CD8-positive, alpha-beta memory T cell (primary cell): ENCODE results near the gene TRIM63. TPM values are rescaled to one million over a fixed set of nuclear protein-coding genes. Genes with fewer than 3 reads are reported as not detected.
A peak's percentile ranks its signal among the peaks of the same experiment; 100 is the strongest.

Experiments used
- CTCF ChIA-PET: fragments of 350-600 bp; sonication (Branson Sonifier 250); formaldehyde crosslinking; loops from one replicate; lab custom pipeline; 2021; ENCODE audit warnings: antibody characterized with exemption; lab: Charles Lee
- POLR2A ChIA-PET: fragments of 350-600 bp; sonication (Branson Sonifier 250); formaldehyde crosslinking; loops from one replicate; lab custom pipeline; 2021; ENCODE audit warnings: antibody characterized with exemption; lab: Charles Lee
- DNase-seq, 5 donors: peaks; one replicate each; pipeline versions ENCODE4 v3.0.0 to v3.0.0-alpha.2; 2020 to 2022; ENCODE audit warnings: mixed read lengths in 1 of 5
- H3K27ac ChIP-seq: one replicate; pipeline ENCODE4 v1.7.0; 2013; ENCODE audit warnings: low read depth, mild to moderate bottlenecking, low read length, moderate library complexity
- H3K27me3 ChIP-seq: 2 replicates; pipeline ENCODE4 v1.7.0; 2013; ENCODE audit warnings: low read length, mild to moderate bottlenecking; ENCODE audit not compliant: insufficient read depth, poor library complexity, severe bottlenecking
- H3K36me3 ChIP-seq: 2 replicates; pipeline ENCODE4 v1.7.0; 2013; ENCODE audit warnings: mild to moderate bottlenecking, low read length, moderate library complexity; ENCODE audit not compliant: insufficient read depth
- H3K4me1 ChIP-seq: 2 replicates; pipeline ENCODE4 v1.7.0; 2013; ENCODE audit warnings: mild to moderate bottlenecking, low read length, moderate library complexity; ENCODE audit not compliant: insufficient read depth
- H3K4me3 ChIP-seq: 2 replicates; pipeline ENCODE4 v1.7.0; 2013; ENCODE audit warnings: mild to moderate bottlenecking, low read length
- H3K9me3 ChIP-seq: 2 replicates; pipeline ENCODE4 v1.7.0; 2013; ENCODE audit warnings: mild to moderate bottlenecking, low read length
- H3K27ac Mint-ChIP-seq, 8 donors: one replicate each; pipeline ENCODE4 v1.8.0; 2020 to 2021; ENCODE audit warnings: mixed read lengths in 8 of 8, mild to moderate bottlenecking in 6 of 8, inconsistent platforms in 3 of 8, moderate library complexity in 3 of 8
- H3K27me3 Mint-ChIP-seq, 2 donors: one replicate each; pipeline ENCODE4 v1.8.0; 2020 to 2021; ENCODE audit warnings: mixed read lengths in 2 of 2, mild to moderate bottlenecking in 1 of 2, moderate library complexity in 1 of 2
- H3K36me3 Mint-ChIP-seq, 3 donors: one replicate each; pipeline ENCODE4 v1.8.0; 2020 to 2021; ENCODE audit warnings: mixed read lengths in 3 of 3, inconsistent platforms in 1 of 3, mild to moderate bottlenecking in 1 of 3
- H3K4me1 Mint-ChIP-seq, 3 donors: one replicate each; pipeline ENCODE4 v1.8.0; 2020 to 2021; ENCODE audit warnings: mixed read lengths in 3 of 3, inconsistent platforms in 1 of 3, mild to moderate bottlenecking in 1 of 3
- H3K4me3 Mint-ChIP-seq, 7 donors: one replicate each; pipeline ENCODE4 v1.8.0; 2020 to 2021; ENCODE audit warnings: mixed read lengths in 7 of 7, mild to moderate bottlenecking in 6 of 7, moderate library complexity in 4 of 7, inconsistent platforms in 2 of 7
- H3K9me3 Mint-ChIP-seq, 5 donors: one replicate each; pipeline ENCODE4 v1.8.0; 2020 to 2022; ENCODE audit warnings: mixed read lengths in 5 of 5, mild to moderate bottlenecking in 3 of 5, moderate library complexity in 2 of 5, inconsistent platforms in 1 of 5
- polyA plus RNA-seq: library from polyadenylated mRNA; unstranded; fragments of 300-500 nt; fragmentation: Illumina TruSeq; gene quantifications from one replicate; pipeline ENCODE4 v1.2.3, GENCODE V29; 2021
- total RNA-seq, 2 experiments: library from RNA; stranded (reverse); gene quantifications; one replicate each; pipeline ENCODE4 v1.2.3, GENCODE V29; 2021

Gene TRIM63
- total and polyA plus RNA-seq, 3 experiments from 2014 or later: not detected

DNA sequence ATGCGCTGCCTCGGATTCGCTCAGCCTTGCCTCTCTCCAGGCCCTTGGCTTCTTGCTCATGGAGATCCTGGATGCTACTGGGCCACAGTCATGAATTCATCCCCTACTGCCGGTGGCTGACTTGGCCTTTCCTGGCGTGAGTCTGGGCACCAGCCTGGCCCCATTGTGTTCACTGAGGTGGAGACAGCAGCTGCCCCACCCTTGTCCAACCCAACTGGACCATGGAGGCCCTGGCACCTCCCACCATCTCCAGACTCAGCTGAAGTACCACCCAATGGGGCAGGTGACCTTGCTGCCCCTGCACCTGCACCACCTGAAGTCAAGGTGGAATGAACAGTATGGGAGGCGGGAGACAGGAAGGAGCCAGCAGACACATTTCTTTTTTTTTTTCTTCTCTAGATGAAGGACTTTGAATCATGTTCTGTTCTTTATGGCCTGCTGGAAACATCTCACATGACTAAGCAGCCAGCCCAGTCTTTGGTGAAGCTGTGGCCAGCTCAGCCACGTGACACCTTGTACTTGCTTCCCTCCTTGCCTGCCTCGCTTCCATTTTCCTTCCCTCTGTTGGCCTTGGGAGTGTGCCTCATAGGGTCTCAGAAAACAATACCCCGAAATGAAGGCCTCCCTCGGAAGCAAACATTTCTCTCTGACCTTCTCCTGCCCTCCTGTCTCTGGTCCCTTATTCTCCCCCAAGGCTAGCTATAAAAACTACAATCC is 17.7 kb downstream of the TRIM63 start:
- H3K4me3 ChIP-seq: no peak overlapping the region
- ChIA-PET POLR2A (interaction anchor here (0.7 kb wide), 1 partner anchor 230 kb away, joined by 3 read pairs; the partner anchor contains the start of gene SH3BGRL3), CTCF (no interaction called here)
- Mint-ChIP-seq H3K36me3 (no peaks in the 10 kb centered on the region), H3K27me3 (peaks cover 38 to 69% of the 10 kb centered on the region in 2 donors), H3K27ac (peak overlapping the region in 1 of 8 donors; percentile 94), H3K4me3 (no peak overlapping the region), H3K9me3 (no peaks in the 10 kb centered on the region), H3K4me1 (peaks cover 0 to 6% (median 3%) of the 10 kb centered on the region in 3 donors)
- no peaks in the 10 kb centered on the region for H3K36me3 ChIP-seq
- peaks cover 21% of the 10 kb centered on the region for H3K27me3 ChIP-seq
- H3K9me3 ChIP-seq: no peaks in the 10 kb centered on the region
- no peak for DNase-seq
- no peak overlapping the region for H3K27ac ChIP-seq
- H3K4me1 ChIP-seq: no peaks in the 10 kb centered on the region

GRCh38 chr1:26047278-26047874 is 20.1 kb downstream of the TRIM63 start:
- DNase-seq: no peak
- POLR2A ChIA-PET: no interaction called here
- peaks cover 41 to 76% of the 10 kb centered on the region in 2 donors for H3K27me3 Mint-ChIP-seq
- Histone ChIP-seq H3K9me3 (no peaks in the 10 kb centered on the region), H3K4me3 (no peak overlapping the region), H3K36me3 (no peaks in the 10 kb centered on the region), H3K27ac (no peak overlapping the region), H3K4me1 (no peaks in the 10 kb centered on the region), H3K27me3 (peaks cover 30% of the 10 kb centered on the region)
- no peaks in the 10 kb centered on the region for H3K36me3 Mint-ChIP-seq
- no peak overlapping the region for H3K27ac Mint-ChIP-seq
- H3K4me1 Mint-ChIP-seq: peaks cover 0 to 7% (median 3%) of the 10 kb centered on the region in 3 donors
- peak overlapping the region in 1 of 7 donors; percentile 51 for H3K4me3 Mint-ChIP-seq
- no peaks in the 10 kb centered on the region for H3K9me3 Mint-ChIP-seq
- CTCF ChIA-PET: no interaction called here

GRCh38 chr1:26046246-26047095 is 21.0 kb downstream of the TRIM63 start:
- H3K4me1 Mint-ChIP-seq: peaks cover 0 to 7% (median 3%) of the 10 kb centered on the region in 3 donors
- Histone ChIP-seq H3K27me3 (peaks cover 30% of the 10 kb centered on the region), H3K4me3 (no peak overlapping the region), H3K9me3 (no peaks in the 10 kb centered on the region), H3K36me3 (no peaks in the 10 kb centered on the region), H3K4me1 (no peaks in the 10 kb centered on the region), H3K27ac (no peak overlapping the region)
- no peak for DNase-seq
- POLR2A ChIA-PET: no interaction called here
- H3K27ac Mint-ChIP-seq: no peak overlapping the region
- CTCF ChIA-PET: interaction anchor here (1.7 kb wide), 1 partner anchor 10 kb away, joined by 5 read pairs; no protein-coding TSS in a partner anchor
- H3K36me3 Mint-ChIP-seq: no peaks in the 10 kb centered on the region
- H3K9me3 Mint-ChIP-seq: no peaks in the 10 kb centered on the region
- H3K4me3 Mint-ChIP-seq: no peak overlapping the region
- peaks cover 43 to 77% of the 10 kb centered on the region in 2 donors for H3K27me3 Mint-ChIP-seq

- Mint-ChIP-seq H3K27me3 (peaks cover 41 to 71% of the 10 kb centered on the region in 2 donors), H3K9me3 (no peaks in the 10 kb centered on the region)
Measured at GRCh38 chr1:26045722-26046245, 21.6 kb downstream of the TRIM63 start, which contains the start of gene SLC30A2. TSS of gene SLC30A2 (minus strand) at chr1:26046118. CDS start at chr1:26045896, 222 bp downstream.

DNA sequence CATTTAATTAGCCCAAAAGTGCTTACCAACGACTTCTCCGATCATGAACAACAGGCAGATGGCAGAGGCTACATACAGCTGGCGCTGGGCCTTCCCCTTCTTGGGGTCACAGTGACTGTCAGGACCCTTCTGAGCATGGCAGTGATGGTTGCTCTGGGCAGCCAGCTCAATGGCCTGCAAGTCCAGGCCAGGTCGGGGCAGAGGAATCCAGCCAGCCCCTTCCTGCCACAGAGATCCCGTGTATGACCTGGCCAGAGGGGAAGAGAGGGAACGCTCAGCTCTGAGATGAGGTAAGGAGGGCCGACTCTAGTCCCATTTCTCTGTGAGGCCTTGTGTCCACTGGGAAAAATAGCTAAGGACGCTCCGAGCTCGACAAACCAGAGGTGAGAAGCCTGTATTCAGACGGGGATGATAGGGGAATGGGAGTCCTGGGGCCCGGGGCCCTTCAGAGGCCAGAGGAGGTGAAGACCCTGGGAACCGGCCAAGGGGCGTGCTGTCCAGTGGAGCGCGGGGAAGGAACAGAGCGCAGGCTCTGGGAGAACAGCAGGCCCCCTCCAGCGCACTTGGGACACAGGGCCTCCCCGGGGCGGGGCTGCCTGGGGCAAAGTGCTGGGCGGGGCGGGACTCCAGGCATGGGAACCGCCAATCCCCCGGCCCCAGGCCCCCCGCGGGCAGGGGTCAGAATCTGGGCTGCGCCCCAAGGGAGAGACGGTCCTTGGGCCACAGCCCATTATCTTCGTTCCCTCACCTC is 22.3 kb downstream of the TRIM63 start:
- H3K4me1 Mint-ChIP-seq: peaks cover 0 to 7% (median 3%) of the 10 kb centered on the region in 3 donors
- ChIA-PET POLR2A (no interaction called here), CTCF (interaction anchor here (1.5 to 1.7 kb wide), 2 partner anchors 9 to 100 kb away, joined by 4 to 5 read pairs; no protein-coding TSS in a partner anchor)
- Histone ChIP-seq H3K27ac (no peak overlapping the region), H3K4me1 (no peaks in the 10 kb centered on the region), H3K4me3 (no peak overlapping the region), H3K27me3 (peaks cover 30% of the 10 kb centered on the region), H3K36me3 (no peaks in the 10 kb centered on the region), H3K9me3 (no peaks in the 10 kb centered on the region)
- H3K36me3 Mint-ChIP-seq: no peaks in the 10 kb centered on the region
- peak overlapping the region in 1 of 7 donors; percentile 49 for H3K4me3 Mint-ChIP-seq
- H3K27ac Mint-ChIP-seq: no peak overlapping the region
- H3K27me3 Mint-ChIP-seq: peaks cover 41 to 67% of the 10 kb centered on the region in 2 donors
- no peak for DNase-seq
- H3K9me3 Mint-ChIP-seq: no peaks in the 10 kb centered on the region

More at GRCh38 chr1:26045722-26046245, 21.6 kb downstream of the TRIM63 start, which contains the start of gene SLC30A2:
- H3K4me1 Mint-ChIP-seq: peaks cover 0 to 7% (median 3%) of the 10 kb centered on the region in 3 donors
- H3K36me3 ChIP-seq: no peaks in the 10 kb centered on the region
- no peak within 1 kb of the TSS for H3K27ac Mint-ChIP-seq
- H3K4me3 ChIP-seq: no peak within 1 kb of the TSS
- DNase-seq: no peak
- ChIA-PET CTCF (interaction anchor here (1.7 kb wide), 1 partner anchor 9 kb away, joined by 5 read pairs; no protein-coding TSS in a partner anchor), POLR2A (no interaction called here)
- H3K27me3 ChIP-seq: peaks cover 30% of the 10 kb centered on the region
- H3K4me1 ChIP-seq: no peaks in the 10 kb centered on the region
- H3K36me3 Mint-ChIP-seq: no peaks in the 10 kb centered on the region
- no peak within 1 kb of the TSS for H3K27ac ChIP-seq
- peak within 1 kb of the TSS in 1 of 7 donors; percentile 49 for H3K4me3 Mint-ChIP-seq
- H3K9me3 ChIP-seq: no peaks in the 10 kb centered on the region

- peaks cover 41 to 61% of the 10 kb centered on the region in 2 donors for H3K27me3 Mint-ChIP-seq
- CTCF ChIA-PET: interaction anchor here (0.7 to 1.5 kb wide), 4 partner anchors 9 to 101 kb away, joined by 3 to 5 read pairs (median 4); no protein-coding TSS in a partner anchor
- H3K27ac ChIP-seq: no peak overlapping the region
- no peak overlapping the region for H3K4me3 Mint-ChIP-seq
- H3K36me3 ChIP-seq: no peaks in the 10 kb centered on the region
- H3K4me3 ChIP-seq: no peak overlapping the region
- POLR2A ChIA-PET: no interaction called here
- H3K4me1 Mint-ChIP-seq: peaks cover 0 to 7% (median 3%) of the 10 kb centered on the region in 3 donors
- H3K27ac Mint-ChIP-seq: no peak overlapping the region
- peaks cover 30% of the 10 kb centered on the region for H3K27me3 ChIP-seq
- H3K4me1 ChIP-seq: no peaks in the 10 kb centered on the region
- no peak for DNase-seq
- no peaks in the 10 kb centered on the region for H3K9me3 ChIP-seq
- no peaks in the 10 kb centered on the region for H3K36me3 Mint-ChIP-seq
- no peaks in the 10 kb centered on the region for H3K9me3 Mint-ChIP-seq
Measured at GRCh38 chr1:26044414-26044813, 23.0 kb downstream of the TRIM63 start.

DNA sequence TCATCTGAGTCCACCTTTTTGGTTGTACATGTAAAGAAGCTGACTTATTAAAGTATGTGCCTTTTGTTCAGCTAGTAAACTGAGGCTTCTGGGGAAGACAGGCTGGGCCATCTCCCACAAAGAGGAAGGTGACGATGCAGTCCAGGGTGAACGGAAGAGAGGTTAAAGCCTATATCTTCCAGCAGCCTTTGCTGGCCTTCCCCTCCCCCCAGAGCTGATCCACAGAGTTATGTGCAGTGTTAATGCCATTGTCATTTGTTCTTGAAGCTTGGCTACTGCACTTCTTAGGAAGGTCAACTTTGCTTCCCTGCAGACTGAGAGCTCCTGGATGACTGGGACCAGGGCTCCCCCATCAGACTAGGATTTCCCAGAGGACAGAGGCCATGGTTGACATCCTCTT is 23.7 kb downstream of the TRIM63 start:
- ChIA-PET CTCF (interaction anchor here (0.7 to 1.5 kb wide), 4 partner anchors 9 to 101 kb away, joined by 3 to 5 read pairs (median 4); no protein-coding TSS in a partner anchor), POLR2A (interaction anchor here (0.7 kb wide), 1 partner anchor 114 kb away, joined by 5 read pairs; no protein-coding TSS in a partner anchor)
- no peaks in the 10 kb centered on the region for H3K9me3 ChIP-seq
- no peak overlapping the region for H3K4me3 ChIP-seq
- no peaks in the 10 kb centered on the region for H3K4me1 ChIP-seq
- Mint-ChIP-seq H3K27me3 (peaks cover 36 to 55% of the 10 kb centered on the region in 2 donors), H3K36me3 (no peaks in the 10 kb centered on the region), H3K4me3 (no peak overlapping the region), H3K27ac (no peak overlapping the region), H3K4me1 (peaks cover 0 to 7% (median 3%) of the 10 kb centered on the region in 3 donors), H3K9me3 (no peaks in the 10 kb centered on the region)
- peaks cover 30% of the 10 kb centered on the region for H3K27me3 ChIP-seq
- DNase-seq: no peak
- no peaks in the 10 kb centered on the region for H3K36me3 ChIP-seq
- no peak overlapping the region for H3K27ac ChIP-seq
